Gastroesophageal sphincter (tissue), 3 donors: ENCODE data around the gene RHOU.

ENCODE experiments used
- EP300 ChIP-seq: sonication (generic); formaldehyde crosslinking; IDR thresholded peaks from one replicate; pipeline ENCODE4 v1.6.1; 2017; ENCODE audit warnings: antibody characterized with exemption, mild to moderate bottlenecking
- TF ChIP-seq, protein P1 (sequence below), 4 experiments: fragments of 200-600 bp in 2 of 4; fragments of 450-650 bp in 2 of 4; sonication (generic) in 1 of 4; IDR thresholded peaks; one replicate each; pipeline ENCODE4 v1.5.1; 2017 to 2019; ENCODE audit warnings: antibody characterized with exemption in 4 of 4, mild to moderate bottlenecking in 2 of 4, moderate library complexity in 2 of 4

DNA sequence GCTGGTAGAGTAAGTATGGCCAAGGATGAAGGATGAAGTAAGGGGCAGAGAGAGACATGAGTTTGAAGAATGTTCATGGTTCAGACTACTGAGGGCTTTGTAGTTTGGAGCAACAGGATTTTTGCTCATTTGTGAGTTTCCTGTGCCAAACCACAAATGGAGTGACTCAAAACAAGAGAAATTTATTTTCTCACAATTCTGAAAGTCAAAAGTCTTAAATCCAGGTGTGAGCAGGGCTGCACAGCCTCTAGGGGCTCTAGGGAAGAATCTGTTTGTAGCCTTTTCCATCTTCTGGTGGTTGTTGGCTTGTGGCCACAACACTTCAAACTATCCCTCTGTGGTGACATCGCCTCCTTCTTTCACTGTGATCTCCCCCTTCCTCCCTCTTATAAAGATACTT, 58.9 kb downstream of the RHOU start:
- TF ChIP-seq, protein P1, sequence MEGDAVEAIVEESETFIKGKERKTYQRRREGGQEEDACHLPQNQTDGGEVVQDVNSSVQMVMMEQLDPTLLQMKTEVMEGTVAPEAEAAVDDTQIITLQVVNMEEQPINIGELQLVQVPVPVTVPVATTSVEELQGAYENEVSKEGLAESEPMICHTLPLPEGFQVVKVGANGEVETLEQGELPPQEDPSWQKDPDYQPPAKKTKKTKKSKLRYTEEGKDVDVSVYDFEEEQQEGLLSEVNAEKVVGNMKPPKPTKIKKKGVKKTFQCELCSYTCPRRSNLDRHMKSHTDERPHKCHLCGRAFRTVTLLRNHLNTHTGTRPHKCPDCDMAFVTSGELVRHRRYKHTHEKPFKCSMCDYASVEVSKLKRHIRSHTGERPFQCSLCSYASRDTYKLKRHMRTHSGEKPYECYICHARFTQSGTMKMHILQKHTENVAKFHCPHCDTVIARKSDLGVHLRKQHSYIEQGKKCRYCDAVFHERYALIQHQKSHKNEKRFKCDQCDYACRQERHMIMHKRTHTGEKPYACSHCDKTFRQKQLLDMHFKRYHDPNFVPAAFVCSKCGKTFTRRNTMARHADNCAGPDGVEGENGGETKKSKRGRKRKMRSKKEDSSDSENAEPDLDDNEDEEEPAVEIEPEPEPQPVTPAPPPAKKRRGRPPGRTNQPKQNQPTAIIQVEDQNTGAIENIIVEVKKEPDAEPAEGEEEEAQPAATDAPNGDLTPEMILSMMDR (IDR thresholded peaks at IDR 0.05) = no peak
- no peak for TF ChIP-seq EP300
